CD4-positive, alpha-beta T cell treated with Interleukin-4 for 4 hours (primary cell): Measurements from ENCODE around the gene MCOLN2.
"Not testable (repeated sequence)": the region's sequence is repeated elsewhere in the genome, so short reads cannot be mapped to it uniquely, and the experiment has no call there.

ENCODE experiments used
- DNase-seq: peaks from one replicate; pipeline ENCODE4 v3.0.0-alpha.2; 2020

The MCOLN2 gene

DNA sequence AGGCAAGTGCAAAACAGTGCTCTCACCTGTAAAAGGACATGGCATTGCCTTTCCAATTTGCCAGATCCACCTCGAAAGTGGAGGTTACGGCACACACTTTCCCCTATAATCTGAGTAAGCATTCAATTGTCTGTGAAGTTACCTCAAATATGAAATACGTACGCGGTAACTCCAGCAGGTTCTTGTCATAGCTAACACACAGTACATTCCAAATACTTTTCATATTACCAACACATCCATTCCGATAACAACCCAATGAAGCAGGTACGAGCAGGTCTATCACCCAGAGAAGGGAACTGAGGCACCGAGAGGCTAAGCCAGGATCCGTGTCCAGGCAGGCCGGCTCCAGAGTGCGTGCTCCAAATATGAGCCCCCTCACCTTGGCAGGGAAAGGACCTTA, 57.2 kb downstream of the MCOLN2 start:
- DNase-seq: no peak

DNA sequence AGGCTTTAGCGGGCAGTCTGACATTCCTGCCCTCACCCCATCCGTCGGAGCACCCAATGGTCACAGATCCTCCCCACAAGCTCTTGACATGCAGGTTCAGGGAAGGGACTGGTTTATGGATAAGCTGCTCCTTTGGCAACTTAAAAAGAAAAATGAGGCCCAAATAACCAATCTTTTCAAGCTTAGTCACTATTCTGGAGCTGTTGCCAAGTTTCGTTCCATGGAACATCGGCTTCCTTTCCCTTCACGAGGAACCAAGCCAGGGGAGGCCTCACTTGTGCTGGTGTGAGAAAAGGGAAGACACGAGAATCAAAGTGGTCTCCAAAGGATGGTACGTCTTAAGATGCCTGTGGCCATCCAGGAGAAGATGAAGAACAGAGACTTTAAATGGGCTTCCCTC, 57.8 kb downstream of the MCOLN2 start:
- no peak for DNase-seq

DNA sequence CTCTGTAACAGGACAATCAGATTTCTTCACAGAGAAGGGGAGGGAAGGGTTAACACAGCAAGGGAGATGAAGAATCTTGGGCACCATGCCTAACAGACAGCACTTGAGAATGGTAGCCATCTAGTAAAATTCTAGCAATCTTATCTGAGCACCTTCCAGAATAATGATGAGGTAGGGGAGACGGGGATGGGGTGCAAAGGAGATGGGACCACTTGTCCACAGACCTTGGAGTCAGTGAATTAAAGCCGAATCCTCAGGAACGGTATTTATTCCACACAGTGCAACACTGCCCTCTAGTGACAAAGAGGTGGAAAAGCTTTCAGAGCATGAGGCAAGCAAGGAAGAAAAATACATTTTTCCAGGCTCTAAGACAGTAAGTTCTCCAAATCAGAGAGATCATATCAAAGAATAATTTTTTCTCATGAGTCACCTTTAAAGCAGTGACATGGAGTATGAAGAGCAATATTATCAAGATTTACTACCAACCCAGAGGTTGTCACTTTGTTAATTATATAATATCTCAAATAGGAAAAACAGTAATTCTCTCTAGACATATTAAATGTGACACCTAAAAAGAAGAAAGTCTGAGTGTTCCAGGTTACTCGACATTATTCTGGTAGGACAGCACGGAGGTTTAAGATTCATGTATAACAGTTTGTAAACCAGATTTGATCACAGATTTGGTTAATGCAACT, 60.6 kb downstream of the MCOLN2 start:
- DNase-seq: peak; percentile 66

DNA sequence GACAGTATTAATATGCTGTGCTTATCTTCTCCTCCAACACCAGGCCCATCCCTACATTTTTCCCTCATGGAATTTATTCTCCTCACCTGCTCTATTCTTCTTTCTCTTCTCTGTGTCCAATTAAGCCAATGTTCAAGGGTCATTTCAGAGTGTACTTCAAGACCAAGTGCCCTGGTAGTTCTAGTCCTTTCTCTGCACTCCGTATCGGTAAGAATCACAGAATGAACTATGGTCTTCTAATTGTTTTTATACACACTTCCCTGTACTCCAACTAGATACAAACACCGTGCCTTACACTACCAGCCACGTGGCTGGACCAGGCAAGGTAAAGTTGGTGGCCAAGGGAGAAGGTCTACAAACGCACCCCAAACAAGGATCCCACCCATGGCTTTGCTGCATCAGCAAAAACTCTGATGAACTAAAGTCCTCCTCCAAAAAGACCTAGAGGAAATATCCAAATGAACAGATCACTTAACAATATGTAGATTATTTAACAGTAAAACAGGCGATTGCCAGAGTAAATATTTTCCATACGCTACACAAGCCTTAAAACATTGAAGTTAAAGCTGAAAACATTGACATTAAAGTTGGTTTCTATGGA, 63.8 kb downstream of the MCOLN2 start:
- DNase-seq: no peak

DNA sequence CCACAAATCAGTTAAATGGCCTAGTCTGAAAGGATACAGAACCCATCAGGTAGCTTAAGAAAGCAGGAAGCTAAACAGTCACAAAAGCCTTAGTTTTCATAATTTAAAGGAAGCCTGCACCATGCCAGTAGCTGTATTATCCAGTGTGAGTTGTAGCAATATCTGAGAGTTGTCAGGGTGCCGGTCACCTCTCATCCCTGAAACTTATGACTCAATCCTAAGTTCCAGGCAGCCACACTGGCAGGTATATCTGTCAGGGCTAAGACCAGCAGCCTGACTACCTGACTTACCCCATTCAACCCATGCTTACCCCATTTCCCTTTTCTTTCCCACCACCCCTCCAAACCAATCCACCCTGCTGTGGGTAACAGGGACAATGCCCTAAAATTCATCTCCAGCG, 66.1 kb downstream of the MCOLN2 start:
- no peak for DNase-seq

DNA sequence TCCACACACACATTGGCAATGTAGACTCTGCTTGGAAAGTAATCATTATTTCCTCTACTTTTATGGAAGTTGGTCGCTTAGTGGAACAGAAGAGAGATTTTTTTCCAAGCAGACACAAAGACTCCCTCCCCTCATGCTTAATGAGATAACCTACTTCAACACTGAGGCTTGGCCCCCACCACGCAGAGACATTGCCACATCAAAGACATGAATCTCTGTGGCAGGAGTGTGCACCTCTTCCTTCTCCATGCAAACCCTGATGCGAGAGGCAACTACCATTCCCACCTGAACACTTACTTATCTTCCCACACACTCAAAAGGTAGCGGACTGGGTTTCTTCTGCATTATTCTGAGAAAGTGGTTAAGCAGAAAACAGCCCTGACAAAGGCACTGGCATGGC, 66.6 kb downstream of the MCOLN2 start:
- DNase-seq: no peak

DNA sequence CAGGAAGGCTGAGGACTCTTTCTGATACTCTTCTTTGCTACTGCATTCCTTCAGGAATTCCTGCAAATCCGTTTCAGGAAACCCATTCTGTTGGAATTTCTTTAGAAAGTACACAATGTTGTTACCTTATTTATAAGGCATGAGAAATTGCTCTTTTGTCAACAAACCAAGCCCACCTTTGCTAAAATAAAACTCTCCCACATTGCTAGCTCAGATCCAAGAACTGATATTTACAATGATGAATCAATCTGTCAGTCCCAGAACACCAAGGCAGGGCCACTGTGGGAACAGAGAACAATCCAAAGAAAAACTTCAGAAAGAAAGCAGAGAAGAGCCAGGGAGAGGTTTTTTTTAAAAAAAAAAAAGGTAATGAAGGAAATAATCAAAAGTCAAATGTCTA, 67.3 kb downstream of the MCOLN2 start:
- no peak for DNase-seq

DNA sequence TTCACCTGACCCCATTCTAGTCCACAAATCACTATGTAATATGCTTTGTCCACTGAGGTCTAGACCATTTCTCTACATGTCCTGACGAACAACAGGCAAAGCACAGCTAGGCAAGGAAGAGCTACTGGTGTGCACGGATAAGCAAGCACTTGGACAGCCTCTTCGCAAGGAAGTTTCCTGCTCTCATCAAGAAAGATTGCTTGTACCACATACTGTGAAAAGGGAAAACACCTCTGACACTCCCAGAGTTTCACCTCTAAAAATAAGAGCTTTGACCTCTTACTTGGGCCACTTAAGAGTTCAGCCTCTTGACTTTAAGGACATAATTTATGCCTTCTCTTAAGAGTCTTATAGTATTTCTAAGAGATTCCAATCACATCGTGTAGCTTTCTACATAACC, 67.9 kb downstream of the MCOLN2 start:
- no peak for DNase-seq

DNA sequence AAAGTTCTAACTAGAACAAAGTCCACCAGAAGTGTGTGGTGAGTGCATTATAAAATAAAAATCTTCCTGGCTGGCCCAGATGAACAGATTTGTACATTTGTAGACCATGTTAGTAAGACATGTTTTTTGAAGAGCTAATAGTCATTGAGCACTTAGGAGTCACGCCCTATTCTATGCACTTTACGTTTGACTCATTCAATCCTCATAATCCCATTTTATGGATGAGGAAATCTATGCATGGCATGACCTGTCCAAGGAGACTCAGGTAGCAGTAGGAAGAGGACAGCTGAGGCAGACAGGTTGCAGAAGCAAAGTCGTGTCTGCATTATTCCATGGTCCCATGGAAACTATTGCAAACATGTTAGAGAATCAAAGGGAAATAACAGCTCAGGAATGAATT, 73.6 kb downstream of the MCOLN2 start:
- no peak for DNase-seq

DNA sequence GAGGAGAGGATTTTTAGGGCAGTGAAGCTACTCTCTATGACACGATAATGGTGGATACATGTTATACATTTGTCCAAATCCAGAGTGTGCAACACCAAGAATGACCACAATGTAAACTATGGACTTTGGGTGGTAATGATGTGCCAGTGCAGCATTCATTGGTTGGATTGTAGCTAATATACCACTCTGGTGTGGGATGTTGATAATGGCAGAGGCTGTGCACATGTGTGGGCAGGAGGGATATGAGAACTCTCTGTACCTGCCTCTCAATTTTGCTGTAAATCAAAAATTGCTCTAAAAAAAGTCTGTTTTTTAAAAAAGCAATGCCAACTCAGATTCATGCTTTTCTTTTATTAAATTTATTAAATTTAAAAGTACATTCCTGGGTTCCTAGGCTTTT, 76.8 kb downstream of the MCOLN2 start:
- DNase-seq: no peak

DNA sequence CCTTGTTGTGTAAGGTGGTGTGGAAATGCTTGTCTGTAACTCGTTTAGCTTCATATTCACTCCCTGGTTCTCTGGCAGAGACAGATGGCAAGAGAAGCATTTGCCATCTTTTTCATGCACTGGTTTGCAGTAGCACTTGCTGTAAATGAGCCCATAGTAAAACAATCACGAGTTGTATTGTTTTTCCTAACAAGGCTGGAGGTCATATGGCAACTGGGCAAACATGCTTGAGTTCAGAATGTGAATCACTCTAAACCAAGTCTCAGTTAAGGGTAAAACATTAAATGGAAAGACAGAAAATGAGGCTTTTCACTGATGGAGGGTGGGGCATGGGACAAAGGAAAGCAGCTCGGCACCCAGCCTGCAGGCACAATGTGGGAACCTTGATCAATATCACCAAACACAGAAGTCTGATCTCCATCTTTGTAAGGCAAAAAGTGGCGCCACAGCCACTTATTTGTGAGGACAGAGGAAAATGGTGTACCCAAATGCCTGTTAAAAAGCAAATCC, 77.4 kb downstream of the MCOLN2 start:
- no peak for DNase-seq

DNA sequence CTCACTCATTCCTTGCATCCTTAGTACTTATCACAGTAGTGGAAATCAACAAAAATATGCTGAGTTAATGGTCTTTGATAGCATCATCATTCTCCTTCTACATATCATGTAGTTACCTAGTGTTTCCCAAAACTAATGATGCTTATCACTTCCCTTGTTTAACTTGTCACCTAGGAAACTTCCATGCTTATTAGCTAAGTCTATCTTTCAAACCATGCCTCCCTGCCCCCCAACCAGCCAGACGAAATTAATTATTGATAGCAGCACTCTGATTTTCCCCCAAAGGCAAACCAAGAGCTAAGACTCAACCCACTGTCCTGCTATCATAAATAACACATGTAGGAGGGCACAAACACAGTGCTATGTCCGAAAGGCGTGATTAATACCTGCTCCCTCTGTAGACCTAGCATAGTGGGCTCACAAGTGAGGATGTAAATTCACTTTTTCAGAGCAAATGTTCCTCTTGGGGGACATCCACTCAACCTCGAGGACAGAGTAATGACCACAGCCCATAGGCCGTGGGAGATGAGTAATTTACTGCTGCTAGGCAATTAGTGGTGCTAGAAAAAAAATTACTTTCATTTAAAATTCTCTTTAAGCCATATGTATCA, 78.1 kb downstream of the MCOLN2 start:
- no peak for DNase-seq

DNA sequence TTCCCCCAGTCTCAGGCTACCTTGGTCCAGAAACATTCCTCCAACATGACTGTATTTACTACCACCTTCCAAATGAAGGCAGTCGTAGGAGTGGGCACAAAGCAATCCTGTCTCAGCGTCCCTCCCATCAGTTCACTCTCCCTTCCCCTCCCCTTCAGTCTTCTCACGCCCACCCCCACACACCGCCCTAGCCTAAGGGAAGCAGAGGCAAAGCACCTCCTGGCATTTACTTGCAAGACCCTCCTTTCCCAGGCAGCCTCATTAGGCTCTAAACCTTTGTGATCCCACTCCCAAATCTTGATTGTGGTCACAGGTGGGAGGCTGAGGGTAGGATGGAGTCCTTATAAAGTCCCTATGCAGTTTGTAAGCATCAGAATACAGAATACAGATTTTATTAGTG, 80.0 kb downstream of the MCOLN2 start:
- no peak for DNase-seq

DNA sequence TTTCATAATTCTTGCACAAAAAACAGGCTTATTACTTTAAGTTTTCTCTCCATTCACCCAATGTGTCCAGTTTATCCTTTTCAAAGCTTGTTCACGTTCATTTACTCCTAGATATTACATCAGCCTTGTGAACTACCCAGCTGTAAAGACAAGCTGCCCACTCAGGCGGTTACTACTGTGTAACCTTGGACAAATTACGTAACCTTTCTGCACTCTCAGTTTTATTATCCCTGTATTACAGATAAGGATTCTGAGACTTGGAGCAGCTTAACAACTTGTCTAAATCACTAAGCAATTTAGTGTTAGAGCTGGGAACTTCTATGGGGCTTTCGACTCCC, 83.4 kb downstream of the MCOLN2 start:
- no peak for DNase-seq

DNA sequence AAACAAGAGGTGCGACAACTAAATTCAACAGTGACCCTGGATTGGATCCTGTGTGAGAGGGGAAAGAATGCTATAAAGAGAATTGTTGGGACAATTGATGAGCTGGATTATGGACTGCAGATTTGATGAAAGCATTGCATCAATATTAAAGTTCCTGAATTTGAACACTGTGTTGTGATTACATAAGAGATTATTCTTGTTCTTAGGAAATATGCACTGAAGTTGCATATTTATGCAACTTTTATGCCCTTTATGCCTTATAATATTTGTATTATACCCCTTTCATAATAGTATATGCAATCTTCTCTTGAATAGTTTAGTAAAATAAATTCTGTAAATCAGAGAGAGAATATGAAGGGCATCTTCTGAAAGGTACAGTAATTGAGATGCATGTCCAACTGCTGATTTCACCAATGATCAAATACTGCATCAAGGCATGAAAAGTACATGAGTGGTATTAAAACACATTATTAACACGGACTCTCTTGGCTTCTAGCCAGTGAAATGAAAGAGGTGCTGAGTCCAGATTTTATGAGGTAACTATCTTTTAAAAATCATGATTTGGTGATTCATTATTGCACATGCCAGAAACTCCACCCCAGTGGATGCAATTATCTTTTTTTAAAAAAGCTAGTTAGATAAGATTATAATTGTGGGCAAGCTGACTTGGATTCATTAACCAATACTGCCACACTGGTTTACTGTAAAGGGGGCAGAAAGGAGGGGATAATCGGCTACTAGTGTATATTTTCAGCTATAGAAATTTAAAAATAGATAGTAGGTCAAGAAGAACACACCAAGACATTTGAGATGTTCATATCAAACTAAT, 84.0 kb downstream of the MCOLN2 start:
- no peak for DNase-seq

DNA sequence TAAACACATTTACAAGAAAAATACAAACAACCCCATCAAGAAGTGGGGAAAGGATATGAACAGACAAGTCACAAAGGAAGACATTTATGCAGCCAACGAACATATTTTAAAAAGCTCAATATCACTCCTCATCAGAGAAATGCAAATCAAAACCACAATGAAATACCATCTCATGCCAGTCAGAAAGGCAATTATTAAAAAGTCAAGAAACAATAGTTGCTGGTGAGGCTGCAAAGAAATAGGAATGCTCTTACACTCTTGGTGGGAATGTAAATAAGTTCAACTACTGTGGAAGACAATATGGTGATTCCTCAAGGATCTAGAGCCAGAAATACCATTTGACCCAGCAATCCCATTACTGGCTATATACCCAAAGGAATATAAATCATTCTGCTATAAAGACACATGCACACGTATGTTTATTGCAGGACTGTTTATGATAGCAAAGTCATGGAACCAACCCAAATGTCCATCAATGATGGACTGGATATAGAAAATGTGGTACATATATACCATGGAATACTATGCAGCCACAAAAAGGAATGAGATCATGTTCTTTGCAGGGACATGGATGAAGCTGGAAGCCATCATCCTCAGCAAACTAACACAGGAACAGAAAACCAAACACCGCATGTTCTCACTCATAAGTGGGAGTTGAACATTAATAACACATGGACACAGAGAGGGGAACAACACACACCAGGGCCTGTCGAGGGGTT, 88.0 kb downstream of the MCOLN2 start:
- not testable (repeated sequence) for DNase-seq

DNA sequence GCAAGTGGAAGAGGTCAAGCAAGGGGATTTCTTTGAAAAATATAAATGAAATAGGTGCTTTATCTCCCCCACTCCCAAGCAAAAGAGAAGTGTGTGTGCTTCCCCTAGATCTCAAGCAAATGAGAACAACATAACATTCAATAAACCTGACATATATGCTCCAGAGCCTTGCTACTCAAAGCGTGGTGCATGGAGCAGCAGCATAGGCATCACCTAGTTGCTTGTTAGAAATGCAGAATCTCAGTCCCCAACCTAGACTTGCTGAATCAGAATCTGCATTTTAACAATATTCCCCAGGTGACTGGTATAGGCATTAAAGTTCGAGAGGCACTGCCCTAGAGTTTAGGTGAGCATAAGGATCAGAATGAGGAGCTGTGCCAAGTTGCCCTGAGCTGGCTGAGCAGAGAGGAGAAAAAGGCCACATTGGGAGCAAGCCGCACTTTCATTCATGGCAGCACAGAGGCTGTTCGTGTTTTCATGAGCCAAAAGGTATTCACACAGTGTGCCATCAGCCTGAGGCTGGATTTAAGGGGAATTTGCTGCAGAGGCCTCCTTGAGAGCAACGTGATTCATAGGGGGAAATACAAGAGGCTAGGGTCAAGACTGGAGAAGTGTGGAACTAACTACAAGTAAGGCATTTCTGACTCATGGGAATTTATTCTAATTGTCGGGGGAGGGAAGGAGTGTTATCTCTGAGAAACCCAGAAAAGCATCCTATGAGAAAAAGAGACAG, 89.7 kb downstream of the MCOLN2 start:
- DNase-seq: no peak

DNA sequence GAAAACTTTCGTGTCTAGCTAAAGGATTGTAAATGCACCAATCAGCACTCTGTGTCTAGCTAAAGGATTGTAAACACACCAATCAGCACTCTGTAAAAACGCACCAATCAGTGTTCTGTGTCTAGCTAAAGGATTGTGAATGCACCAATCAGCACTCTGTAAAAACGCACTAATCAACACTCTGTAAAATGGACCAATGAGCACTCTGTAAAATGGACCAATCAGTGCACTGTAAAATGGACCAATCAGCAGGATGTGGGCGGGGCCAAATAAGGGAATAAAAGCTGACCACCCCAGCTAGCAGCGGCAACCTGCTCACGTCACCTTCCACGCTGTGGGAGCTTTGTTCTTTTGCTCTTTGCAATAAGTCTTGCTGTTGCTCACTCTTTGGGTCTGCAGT, 94.2 kb downstream of the MCOLN2 start:
- not testable (repeated sequence) for DNase-seq

DNA sequence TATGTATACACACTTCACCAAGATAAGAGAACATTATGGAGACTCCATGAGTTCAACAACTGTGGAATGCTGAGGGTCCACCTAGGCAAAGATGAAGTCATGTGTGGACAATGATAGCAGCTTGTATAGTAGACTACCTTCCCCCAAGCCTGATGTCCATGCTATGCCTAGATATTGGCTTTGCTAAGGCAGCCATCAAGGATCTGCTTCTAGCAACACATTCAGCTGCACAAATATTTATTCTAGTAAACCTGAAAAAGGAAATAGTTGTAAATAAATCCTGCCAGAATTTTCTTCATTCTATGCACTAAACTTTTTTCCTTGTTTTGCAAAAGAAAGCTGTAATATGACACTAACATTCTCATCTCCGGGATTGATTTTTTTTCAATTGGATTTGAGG, 96.9 kb downstream of the MCOLN2 start:
- DNase-seq: no peak

DNA sequence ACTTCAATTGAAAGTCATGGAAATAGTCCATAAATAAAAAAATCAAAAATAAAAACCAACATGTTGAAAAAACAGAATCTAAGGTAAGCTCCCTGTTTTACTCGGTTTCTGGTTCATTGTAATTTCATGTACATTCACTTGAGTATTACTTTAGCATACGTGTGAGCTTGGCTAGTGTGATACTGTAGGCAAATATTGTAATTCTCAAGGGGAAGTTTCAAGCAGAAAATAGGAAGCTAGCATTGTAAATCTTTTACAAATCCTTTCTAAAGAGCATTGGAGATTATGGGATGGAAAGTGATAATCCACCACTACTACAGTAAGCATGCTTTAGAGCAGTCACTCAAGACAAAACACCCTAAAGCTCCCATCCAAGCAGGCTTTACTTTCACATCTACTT, 100.6 kb downstream of the MCOLN2 start:
- DNase-seq: no peak

DNA sequence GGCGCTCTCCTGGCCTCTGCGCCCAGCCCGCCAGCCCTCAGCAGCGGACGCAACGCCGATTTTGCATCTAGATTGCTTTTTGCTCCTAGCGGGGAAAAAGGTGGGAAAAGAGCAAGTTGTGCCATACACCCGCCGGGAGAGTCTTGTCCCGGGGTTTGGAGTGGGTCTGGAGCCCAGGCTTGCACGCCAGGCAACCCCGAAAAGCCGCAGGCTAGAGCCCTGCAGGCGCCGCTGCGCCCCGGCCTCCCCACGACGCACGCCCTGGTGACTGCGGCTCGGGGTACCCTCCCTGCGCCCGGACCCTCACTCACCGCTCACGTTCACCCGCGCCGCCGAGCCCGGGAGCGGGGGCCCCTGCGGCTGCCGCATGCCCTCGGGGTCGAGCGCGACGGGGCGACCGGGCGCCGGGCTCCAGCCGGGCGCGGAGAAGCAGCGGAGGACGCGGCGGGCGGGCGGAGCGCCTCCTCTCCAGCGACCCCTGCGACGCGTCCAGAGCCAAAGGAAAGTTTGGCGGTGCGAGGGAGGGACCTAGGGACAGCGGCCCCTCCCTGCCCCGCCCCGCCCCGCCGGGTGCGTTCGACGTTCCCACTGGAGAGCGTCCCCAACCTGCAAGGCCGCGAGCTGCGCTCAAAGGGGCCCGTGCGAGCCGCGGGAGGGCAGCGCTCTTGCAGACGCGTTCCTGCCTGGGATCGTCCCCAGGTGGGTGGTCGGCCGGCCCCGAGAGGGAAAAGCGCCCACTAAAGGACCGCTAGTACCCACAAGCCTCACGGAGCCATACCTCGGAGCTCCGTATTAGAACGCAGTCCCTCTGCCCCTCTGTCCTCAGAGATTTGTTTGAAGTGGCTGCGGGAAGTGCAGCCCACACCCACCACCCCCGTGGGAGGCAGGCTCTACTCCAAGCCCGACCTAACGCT, 104.0 kb downstream of the MCOLN2 start, which contains the start of gene LPAR3:
Gene LPAR3 (minus strand): TSS at position 502 of the 914 bp plus-strand sequence. CDS start 27,086 bp downstream, outside the sequence.
- no peak for DNase-seq
